ENCODE data around the gene TRPT1. TPM values are rescaled to one million over a fixed set of nuclear protein-coding genes. Genes with fewer than 3 reads are reported as not detected.
A peak's percentile ranks its signal among the peaks of the same experiment; 100 is the strongest.

TRPT1 gene
- total RNA-seq, 1 experiment from 2014 or later = 56.1 TPM

GRCh38 chr11:64245401-64245796 is 19.4 kb upstream of the TRPT1 start:
- DNase-seq (ENCODE audit: low spot score) = no peak

GRCh38 chr11:64244966-64245365 is 19.0 kb upstream of the TRPT1 start:
- no peak for DNase-seq (ENCODE audit: low spot score)

- no peak for DNase-seq (ENCODE audit: low spot score)
Measured at GRCh38 chr11:64244107-64244506, 18.1 kb upstream of the TRPT1 start.

- no peak for DNase-seq (ENCODE audit: low spot score)
Measured at GRCh38 chr11:64243236-64243854, 17.4 kb upstream of the TRPT1 start.

GRCh38 chr11:64241491-64242374 is 15.7 kb upstream of the TRPT1 start:
- DNase-seq (ENCODE audit: low spot score) = no peak

- peak; percentile 94 for DNase-seq (ENCODE audit: low spot score)
Measured at GRCh38 chr11:64241241-64241490, 15.2 kb upstream of the TRPT1 start.

GRCh38 chr11:64240435-64241240 is 14.7 kb upstream of the TRPT1 start, which contains the start of gene FKBP2:
FKBP2 (plus strand) TSS chr11:64241095; CDS start chr11:64242388, 1,293 bp downstream.
- peak; percentile 95 for DNase-seq (ENCODE audit: low spot score)

- no peak for DNase-seq (ENCODE audit: low spot score)
Measured at GRCh38 chr11:64239662-64240434, 13.9 kb upstream of the TRPT1 start.

GRCh38 chr11:64238999-64239398 is 13.0 kb upstream of the TRPT1 start:
- no peak for DNase-seq (ENCODE audit: low spot score)

GRCh38 chr11:64238076-64238475 is 12.1 kb upstream of the TRPT1 start:
- no peak for DNase-seq (ENCODE audit: low spot score)

- DNase-seq (ENCODE audit: low spot score) = no peak
Measured at GRCh38 chr11:64237484-64237951, 11.5 kb upstream of the TRPT1 start.

GRCh38 chr11:64235437-64236161 is 9.6 kb upstream of the TRPT1 start:
- no peak for DNase-seq (ENCODE audit: low spot score)

GRCh38 chr11:64234647-64235379 is 8.8 kb upstream of the TRPT1 start:
- no peak for DNase-seq (ENCODE audit: low spot score)

GRCh38 chr11:64233913-64234586 is 8.1 kb upstream of the TRPT1 start, which contains the start of gene VEGFB:
VEGFB (plus strand) TSS chr11:64234584; CDS start chr11:64234834, 250 bp downstream.
- DNase-seq (ENCODE audit: low spot score) = peak; percentile 45

GRCh38 chr11:64232967-64233315 is 7.0 kb upstream of the TRPT1 start:
- DNase-seq (ENCODE audit: low spot score) = no peak

- no peak for DNase-seq (ENCODE audit: low spot score)
Measured at GRCh38 chr11:64232182-64232966, 6.4 kb upstream of the TRPT1 start.

- DNase-seq (ENCODE audit: low spot score) = no peak
Measured at GRCh38 chr11:64231546-64231945, 5.6 kb upstream of the TRPT1 start.

GRCh38 chr11:64230985-64231365 is 5.0 kb upstream of the TRPT1 start:
- no peak for DNase-seq (ENCODE audit: low spot score)
